ENCODE results near the gene UBL7. TPM values are rescaled to one million over a fixed set of nuclear protein-coding genes. Genes with fewer than 3 reads are reported as not detected.
"Not testable (repeated sequence)": the region's sequence is repeated elsewhere in the genome, so short reads cannot be mapped to it uniquely, and the experiment has no call there.

Gene UBL7
- total and polyA plus RNA-seq, 3 donors from 2014 or later = 61.9 to 104 (median 70.6) TPM

DNA sequence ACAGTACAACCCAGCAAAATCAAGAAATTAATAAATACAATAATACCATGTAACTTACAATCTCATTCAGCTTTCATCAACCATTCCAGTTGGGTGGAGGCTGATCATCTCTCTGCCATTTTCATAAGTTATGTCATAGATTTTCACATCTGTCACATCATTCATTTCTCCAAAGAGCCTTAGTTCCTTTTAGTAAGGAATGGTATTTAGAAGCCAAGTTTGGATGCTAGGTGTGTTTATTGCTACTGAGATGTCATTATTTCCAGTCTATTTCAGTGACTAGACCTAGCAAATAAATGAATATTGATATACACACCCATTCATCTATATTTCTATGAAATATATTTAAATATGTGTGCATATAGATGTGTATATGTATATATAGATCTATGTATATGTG, 2.7 kb upstream of the UBL7 start:
- no peak for DNase-seq
- Histone ChIP-seq H3K27me3 (no peaks in the 10 kb centered on the region), H3K27ac (no peak overlapping the region), H3K4me3 (no peak overlapping the region), H3K36me3 (ENCODE audit: low read depth, missing control alignments) (no peaks in the 10 kb centered on the region), H3K9me3 (no peaks in the 10 kb centered on the region), H3K4me1 (peaks cover 5% of the 10 kb centered on the region)
- intact Hi-C loops (cut with DNase I; ENCODE audit: low total_unique reads) = no loop called here
- TF ChIP-seq CTCF (IDR thresholded peaks at IDR 0.05) (no peak), POLR2A (IDR thresholded peaks at IDR 0.05) (no peak)

- WGBS, 2 donors = 32 to 34% methylated on average over 8 of the region's 8 CpGs
- intact Hi-C loops (cut with DNase I; ENCODE audit: low total_unique reads) = no loop called here
- no peaks in the 10 kb centered on the region for H3K36me3 ChIP-seq (ENCODE audit: low read depth, missing control alignments)
- H3K27me3 ChIP-seq = no peaks in the 10 kb centered on the region
- no peaks in the 10 kb centered on the region for H3K9me3 ChIP-seq
- peak overlapping the region; percentile 67 to 70 for H3K4me3 ChIP-seq
- H3K4me1 ChIP-seq = peaks cover 5% of the 10 kb centered on the region
- H3K27ac ChIP-seq = no peak overlapping the region
- DNase-seq = no peak
- TF ChIP-seq POLR2A (IDR thresholded peaks at IDR 0.05) (no peak), CTCF (IDR thresholded peaks at IDR 0.05) (no peak)
Measured at GRCh38 chr15:74461847-74462511, 1.0 kb upstream of the UBL7 start.

- 19 to 24% methylated on average over 2 of the region's 2 CpGs for WGBS, 2 donors
- intact Hi-C loops (cut with DNase I; ENCODE audit: low total_unique reads) = no loop called here
- no peak overlapping the region for H3K27ac ChIP-seq
- peaks cover 5% of the 10 kb centered on the region for H3K4me1 ChIP-seq
- H3K36me3 ChIP-seq (ENCODE audit: low read depth, missing control alignments) = no peaks in the 10 kb centered on the region
- DNase-seq = no peak
- H3K9me3 ChIP-seq = no peaks in the 10 kb centered on the region
- H3K27me3 ChIP-seq = no peaks in the 10 kb centered on the region
- no peak for TF ChIP-seq POLR2A (IDR thresholded peaks at IDR 0.05)
- TF ChIP-seq CTCF (IDR thresholded peaks at IDR 0.05) = no peak
- peak overlapping the region; percentile 67 to 70 for H3K4me3 ChIP-seq
Measured at GRCh38 chr15:74460298-74460697, 662 bp downstream of the UBL7 start.

DNA sequence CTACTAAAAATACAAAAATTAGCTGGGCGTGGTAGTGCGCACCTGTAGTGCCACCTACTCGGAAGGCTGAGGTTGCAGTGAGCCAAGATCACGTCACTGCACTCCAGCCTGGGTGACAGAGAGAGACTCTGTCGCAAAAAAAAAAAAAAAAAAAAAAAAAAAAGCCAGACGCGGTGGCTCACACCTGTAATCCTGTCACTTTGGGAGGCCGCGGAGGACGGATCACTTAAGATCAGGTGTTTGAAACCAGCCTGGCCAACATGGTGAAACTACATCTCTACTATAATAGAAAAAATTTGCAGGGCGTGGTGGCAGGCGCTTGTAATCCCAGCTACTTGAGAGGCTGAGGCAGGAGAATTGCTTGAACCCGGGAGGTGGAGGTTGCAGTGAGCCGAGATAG, 1.2 kb downstream of the UBL7 start:
- not testable (repeated sequence) for H3K4me3 ChIP-seq, DNase-seq
- 71 to 79% methylated on average over 13 to 14 of the region's 14 CpGs for WGBS, 2 donors

GRCh38 chr15:74458473-74458872, 2.5 kb downstream of the UBL7 start:
- no peak for DNase-seq
- no peak overlapping the region for H3K4me3 ChIP-seq
- intact Hi-C loops (cut with DNase I; ENCODE audit: low total_unique reads) = loop anchor here (10.0 kb wide), 1 partner anchor 146 kb away; no protein-coding TSS in a partner anchor
- no peak overlapping the region for H3K27ac ChIP-seq
- TF ChIP-seq POLR2A (IDR thresholded peaks at IDR 0.05) (no peak), CTCF (IDR thresholded peaks at IDR 0.05) (no peak)
- no peaks in the 10 kb centered on the region for H3K36me3 ChIP-seq (ENCODE audit: low read depth, missing control alignments)
- 85 to 90% methylated on average over 3 of the region's 3 CpGs for WGBS, 2 donors
- H3K27me3 ChIP-seq = no peaks in the 10 kb centered on the region
- peaks cover 12% of the 10 kb centered on the region for H3K4me1 ChIP-seq
- no peaks in the 10 kb centered on the region for H3K9me3 ChIP-seq

More for the DNA sequence above, 1.2 kb downstream of the UBL7 start:
- H3K4me1 ChIP-seq = peaks cover 10% of the 10 kb centered on the region
- not testable (repeated sequence) for H3K9me3 ChIP-seq; H3K27me3 ChIP-seq; H3K36me3 ChIP-seq (ENCODE audit: low read depth, missing control alignments); H3K27ac ChIP-seq
- intact Hi-C loops (cut with DNase I; ENCODE audit: low total_unique reads) = loop anchor here (10.0 kb wide), 1 partner anchor 145 kb away; no protein-coding TSS in a partner anchor

DNA sequence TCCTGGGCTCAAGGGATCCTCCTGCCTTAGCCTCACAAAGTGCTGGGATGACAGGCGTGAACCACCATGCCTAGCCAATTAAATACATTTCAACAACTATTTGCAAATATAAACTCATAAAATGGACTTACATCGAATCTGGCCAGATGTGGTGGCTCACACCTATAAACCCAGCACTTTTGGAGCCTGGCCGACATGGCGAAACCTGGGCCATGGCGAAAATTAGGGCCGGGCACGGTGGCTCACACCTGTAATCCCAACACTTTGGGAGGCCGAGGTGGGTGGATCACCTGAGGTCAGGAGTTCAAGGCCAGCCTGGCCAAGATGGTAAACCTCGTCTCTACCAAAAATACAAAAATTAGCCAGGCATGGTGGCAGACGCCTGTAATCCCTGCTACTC, 3.9 kb downstream of the UBL7 start:
- intact Hi-C loops (cut with DNase I; ENCODE audit: low total_unique reads) = loop anchor here (10.0 kb wide), 1 partner anchor 148 kb away; no protein-coding TSS in a partner anchor
- 93 to 95% methylated on average over 10 of the region's 10 CpGs for WGBS, 2 donors
- H3K36me3 ChIP-seq (ENCODE audit: low read depth, missing control alignments) = not testable (repeated sequence)

More for the DNA sequence above, 3.9 kb downstream of the UBL7 start:
- not testable (repeated sequence) for H3K27ac ChIP-seq, DNase-seq, H3K9me3 ChIP-seq, H3K27me3 ChIP-seq, H3K4me3 ChIP-seq
- H3K4me1 ChIP-seq = peaks cover 12% of the 10 kb centered on the region

Measured in testis (tissue), 3 donors.